Spleen (tissue), 7 donors: Measurements from ENCODE around the gene PTMS.

Source experiments
- CTCF ChIP-seq, 11 experiments: fragments of 200-600 bp in 7 of 11; fragments of 450-650 bp in 4 of 11; sonication (generic) in 4 of 11; IDR thresholded peaks in 8 of 11; conservative IDR thresholded peaks in 3 of 11; 1 replicate in 7 of 11; 2 replicates in 4 of 11; pipeline versions ENCODE4 v1.4.0 to v1.8.0; 2016 to 2021; ENCODE audit warnings: antibody characterized with exemption in 11 of 11, inconsistent platforms in 4 of 11, mild to moderate bottlenecking in 1 of 11
- POLR2A ChIP-seq, 3 donors: fragments of 450-650 bp; IDR thresholded peaks; one replicate each; pipeline ENCODE4 v1.5.1; 2017; ENCODE audit warnings: antibody characterized with exemption in 3 of 3, mild to moderate bottlenecking in 1 of 3
- donor health status: DM: no; HTN: no; CAD: no; lungs with moderate emphysema.
- donor health status: DM: no; HTN: no; CAD: no.
- donor health status: DM: no; HTN: no; CAD: no.

GRCh38 chr12:6784296-6784695, 18.1 kb downstream of the PTMS start:
- TF ChIP-seq CTCF (IDR thresholded peaks at IDR 0.05 in 8 of 11, conservative IDR thresholded peaks at IDR 0.05 in 3 of 11) (no peak), POLR2A (IDR thresholded peaks at IDR 0.05) (no peak)
